GM21825 (cell line): Measurements from ENCODE around the gene XRN2.
"Not testable (repeated sequence)": the region's sequence is repeated elsewhere in the genome, so short reads cannot be mapped to it uniquely, and the experiment has no call there.

Experiments used
- ATAC-seq: cut with Tn5 transposase; IDR thresholded peaks from one replicate; pipeline ENCODE4 v1.9.1; 2021; ENCODE audit warnings: mild to moderate bottlenecking, moderate library complexity; ENCODE audit not compliant: unreplicated experiment

XRN2 gene

GRCh38 chr20:21386111-21386510, 83.0 kb downstream of the XRN2 start:
- no peak for ATAC-seq

GRCh38 chr20:21387528-21387927, 84.4 kb downstream of the XRN2 start:
- no peak for ATAC-seq

- no peak for ATAC-seq
Measured at GRCh38 chr20:21388566-21388965, 85.4 kb downstream of the XRN2 start.

GRCh38 chr20:21389368-21389767, 86.2 kb downstream of the XRN2 start:
- no peak for ATAC-seq

GRCh38 chr20:21390768-21391167, 87.6 kb downstream of the XRN2 start:
- ATAC-seq: no peak

- no peak for ATAC-seq
Measured at GRCh38 chr20:21391185-21391971, 88.2 kb downstream of the XRN2 start.

- ATAC-seq: no peak
Measured at GRCh38 chr20:21391972-21392352, 88.8 kb downstream of the XRN2 start.

GRCh38 chr20:21393166-21393565, 90.0 kb downstream of the XRN2 start:
- no peak for ATAC-seq

GRCh38 chr20:21393816-21394519, 90.8 kb downstream of the XRN2 start:
- ATAC-seq: no peak

GRCh38 chr20:21394551-21394950, 91.4 kb downstream of the XRN2 start:
- no peak for ATAC-seq

GRCh38 chr20:21395051-21395665, 92.0 kb downstream of the XRN2 start:
- no peak for ATAC-seq

- ATAC-seq: no peak
Measured at GRCh38 chr20:21395666-21396598, 92.8 kb downstream of the XRN2 start.

- no peak for ATAC-seq
Measured at GRCh38 chr20:21396599-21397340, 93.6 kb downstream of the XRN2 start.

- no peak for ATAC-seq
Measured at GRCh38 chr20:21397341-21398108, 94.4 kb downstream of the XRN2 start, which contains the start of gene NKX2-4. NKX2-4 (minus strand) TSS chr20:21397526; CDS start chr20:21397399, 127 bp downstream.

GRCh38 chr20:21398109-21399004, 95.2 kb downstream of the XRN2 start:
- ATAC-seq: no peak

- ATAC-seq: no peak
Measured at GRCh38 chr20:21399005-21399475, 95.9 kb downstream of the XRN2 start.

- ATAC-seq: no peak
Measured at GRCh38 chr20:21411725-21412124, 108.6 kb downstream of the XRN2 start.

GRCh38 chr20:21413996-21414395, 110.9 kb downstream of the XRN2 start:
- not testable (repeated sequence) for ATAC-seq
